Measurements from ENCODE around the gene CPSF4.
"Not testable (repeated sequence)": the region's sequence is repeated elsewhere in the genome, so short reads cannot be mapped to it uniquely, and the experiment has no call there.

Gene CPSF4

GRCh38 chr7:99420986-99421385 is 17.8 kb upstream of the CPSF4 start:
- Histone ChIP-seq H3K27me3 (ENCODE audit: control insufficient read depth in 1 of 2, insufficient read depth in 2 of 2, low read length in 2 of 2) (no peaks in the 10 kb centered on the region), H3K4me1 (ENCODE audit: control insufficient read depth in 1 of 2, insufficient read depth in 2 of 2, low read length in 2 of 2) (no peaks in the 10 kb centered on the region), H3K27ac (ENCODE audit: low read depth, low read length) (no peak overlapping the region), H3K9me3 (ENCODE audit: control insufficient read depth in 1 of 2, low read length in 2 of 2) (no peaks in the 10 kb centered on the region), H3K4me3 (ENCODE audit: low read depth in 1 of 2, low read length in 2 of 2) (no peak overlapping the region), H3K9ac (ENCODE audit: low read depth in 1 of 2, low read length in 2 of 2) (no peak overlapping the region), H3K36me3 (ENCODE audit: control insufficient read depth in 1 of 2, insufficient read depth in 2 of 2, low read length in 2 of 2) (peaks cover 50 to 84% of the 10 kb centered on the region in 2 donors)

- H3K27me3 ChIP-seq (ENCODE audit: control insufficient read depth in 1 of 2, insufficient read depth in 2 of 2, low read length in 2 of 2), result no peaks in the 10 kb centered on the region
- no peak overlapping the region for H3K27ac ChIP-seq (ENCODE audit: low read depth, low read length)
- no peaks in the 10 kb centered on the region for H3K4me1 ChIP-seq (ENCODE audit: control insufficient read depth in 1 of 2, insufficient read depth in 2 of 2, low read length in 2 of 2)
- H3K36me3 ChIP-seq (ENCODE audit: control insufficient read depth in 1 of 2, insufficient read depth in 2 of 2, low read length in 2 of 2), result peaks cover 45 to 74% of the 10 kb centered on the region in 2 donors
- H3K4me3 ChIP-seq (ENCODE audit: low read depth in 1 of 2, low read length in 2 of 2), result no peak overlapping the region
- H3K9me3 ChIP-seq (ENCODE audit: control insufficient read depth in 1 of 2, low read length in 2 of 2), result no peaks in the 10 kb centered on the region
- H3K9ac ChIP-seq (ENCODE audit: low read depth in 1 of 2, low read length in 2 of 2), result no peak overlapping the region
Observed at GRCh38 chr7:99422186-99422585, 16.6 kb upstream of the CPSF4 start.

- H3K27ac ChIP-seq (ENCODE audit: low read depth, low read length), result no peak overlapping the region
- no peaks in the 10 kb centered on the region for H3K27me3 ChIP-seq (ENCODE audit: control insufficient read depth in 1 of 2, insufficient read depth in 2 of 2, low read length in 2 of 2)
- peaks cover 41 to 69% of the 10 kb centered on the region in 2 donors for H3K36me3 ChIP-seq (ENCODE audit: control insufficient read depth in 1 of 2, insufficient read depth in 2 of 2, low read length in 2 of 2)
- H3K9ac ChIP-seq (ENCODE audit: low read depth in 1 of 2, low read length in 2 of 2), result no peak overlapping the region
- H3K9me3 ChIP-seq (ENCODE audit: control insufficient read depth in 1 of 2, low read length in 2 of 2), result no peaks in the 10 kb centered on the region
- H3K4me3 ChIP-seq (ENCODE audit: low read depth in 1 of 2, low read length in 2 of 2), result no peak overlapping the region
- H3K4me1 ChIP-seq (ENCODE audit: control insufficient read depth in 1 of 2, insufficient read depth in 2 of 2, low read length in 2 of 2), result no peaks in the 10 kb centered on the region
Observed at GRCh38 chr7:99422625-99423024, 16.1 kb upstream of the CPSF4 start.

GRCh38 chr7:99424932-99425730 is 13.6 kb upstream of the CPSF4 start:
- no peaks in the 10 kb centered on the region for H3K9me3 ChIP-seq (ENCODE audit: control insufficient read depth in 1 of 2, low read length in 2 of 2)
- peaks cover 27 to 61% of the 10 kb centered on the region in 2 donors for H3K36me3 ChIP-seq (ENCODE audit: control insufficient read depth in 1 of 2, insufficient read depth in 2 of 2, low read length in 2 of 2)
- no peak overlapping the region for H3K27ac ChIP-seq (ENCODE audit: low read depth, low read length)
- H3K27me3 ChIP-seq (ENCODE audit: control insufficient read depth in 1 of 2, insufficient read depth in 2 of 2, low read length in 2 of 2), result no peaks in the 10 kb centered on the region
- no peak overlapping the region for H3K9ac ChIP-seq (ENCODE audit: low read depth in 1 of 2, low read length in 2 of 2)
- H3K4me1 ChIP-seq (ENCODE audit: control insufficient read depth in 1 of 2, insufficient read depth in 2 of 2, low read length in 2 of 2), result no peaks in the 10 kb centered on the region
- H3K4me3 ChIP-seq (ENCODE audit: low read depth in 1 of 2, low read length in 2 of 2), result no peak overlapping the region

- H3K9ac ChIP-seq (ENCODE audit: low read depth in 1 of 2, low read length in 2 of 2), result no peak overlapping the region
- H3K36me3 ChIP-seq (ENCODE audit: control insufficient read depth in 1 of 2, insufficient read depth in 2 of 2, low read length in 2 of 2), result peaks cover 19 to 60% of the 10 kb centered on the region in 2 donors
- no peaks in the 10 kb centered on the region for H3K27me3 ChIP-seq (ENCODE audit: control insufficient read depth in 1 of 2, insufficient read depth in 2 of 2, low read length in 2 of 2)
- H3K4me1 ChIP-seq (ENCODE audit: control insufficient read depth in 1 of 2, insufficient read depth in 2 of 2, low read length in 2 of 2), result no peaks in the 10 kb centered on the region
- no peak overlapping the region for H3K4me3 ChIP-seq (ENCODE audit: low read depth in 1 of 2, low read length in 2 of 2)
- no peak overlapping the region for H3K27ac ChIP-seq (ENCODE audit: low read depth, low read length)
- H3K9me3 ChIP-seq (ENCODE audit: control insufficient read depth in 1 of 2, low read length in 2 of 2), result no peaks in the 10 kb centered on the region
Observed at GRCh38 chr7:99428972-99429566, 9.7 kb upstream of the CPSF4 start.

- no peak overlapping the region for H3K9ac ChIP-seq (ENCODE audit: low read depth in 1 of 2, low read length in 2 of 2)
- no peaks in the 10 kb centered on the region for H3K9me3 ChIP-seq (ENCODE audit: control insufficient read depth in 1 of 2, low read length in 2 of 2)
- peaks cover 14 to 59% of the 10 kb centered on the region in 2 donors for H3K36me3 ChIP-seq (ENCODE audit: control insufficient read depth in 1 of 2, insufficient read depth in 2 of 2, low read length in 2 of 2)
- H3K27ac ChIP-seq (ENCODE audit: low read depth, low read length), result no peak overlapping the region
- no peak overlapping the region for H3K4me3 ChIP-seq (ENCODE audit: low read depth in 1 of 2, low read length in 2 of 2)
- H3K27me3 ChIP-seq (ENCODE audit: control insufficient read depth in 1 of 2, insufficient read depth in 2 of 2, low read length in 2 of 2), result no peaks in the 10 kb centered on the region
- no peaks in the 10 kb centered on the region for H3K4me1 ChIP-seq (ENCODE audit: control insufficient read depth in 1 of 2, insufficient read depth in 2 of 2, low read length in 2 of 2)
Observed at GRCh38 chr7:99429756-99430155, 9.0 kb upstream of the CPSF4 start.

GRCh38 chr7:99431756-99432540 is 6.8 kb upstream of the CPSF4 start:
- not testable (repeated sequence) for H3K4me3 ChIP-seq (ENCODE audit: low read depth in 1 of 2, low read length in 2 of 2); H3K4me1 ChIP-seq (ENCODE audit: control insufficient read depth in 1 of 2, insufficient read depth in 2 of 2, low read length in 2 of 2); H3K9ac ChIP-seq (ENCODE audit: low read depth in 1 of 2, low read length in 2 of 2); H3K27me3 ChIP-seq (ENCODE audit: control insufficient read depth in 1 of 2, insufficient read depth in 2 of 2, low read length in 2 of 2); H3K27ac ChIP-seq (ENCODE audit: low read depth, low read length); H3K9me3 ChIP-seq (ENCODE audit: control insufficient read depth in 1 of 2, low read length in 2 of 2)
- H3K36me3 ChIP-seq (ENCODE audit: control insufficient read depth in 1 of 2, insufficient read depth in 2 of 2, low read length in 2 of 2), result peaks cover 14 to 55% of the 10 kb centered on the region in 2 donors

- no peaks in the 10 kb centered on the region for H3K9me3 ChIP-seq (ENCODE audit: control insufficient read depth in 1 of 2, low read length in 2 of 2)
- peaks cover 14 to 55% of the 10 kb centered on the region in 2 donors for H3K36me3 ChIP-seq (ENCODE audit: control insufficient read depth in 1 of 2, insufficient read depth in 2 of 2, low read length in 2 of 2)
- no peak overlapping the region for H3K27ac ChIP-seq (ENCODE audit: low read depth, low read length)
- no peaks in the 10 kb centered on the region for H3K27me3 ChIP-seq (ENCODE audit: control insufficient read depth in 1 of 2, insufficient read depth in 2 of 2, low read length in 2 of 2)
- H3K4me3 ChIP-seq (ENCODE audit: low read depth in 1 of 2, low read length in 2 of 2), result no peak overlapping the region
- no peak overlapping the region for H3K9ac ChIP-seq (ENCODE audit: low read depth in 1 of 2, low read length in 2 of 2)
- peaks cover 0 to 7% of the 10 kb centered on the region in 2 donors for H3K4me1 ChIP-seq (ENCODE audit: control insufficient read depth in 1 of 2, insufficient read depth in 2 of 2, low read length in 2 of 2)
Observed at GRCh38 chr7:99433158-99433557, 5.6 kb upstream of the CPSF4 start.

- H3K4me1 ChIP-seq (ENCODE audit: control insufficient read depth in 1 of 2, insufficient read depth in 2 of 2, low read length in 2 of 2), result peaks cover 9 to 19% of the 10 kb centered on the region in 2 donors
- no peaks in the 10 kb centered on the region for H3K9me3 ChIP-seq (ENCODE audit: control insufficient read depth in 1 of 2, low read length in 2 of 2)
- H3K4me3 ChIP-seq (ENCODE audit: low read depth in 1 of 2, low read length in 2 of 2), result peak overlapping the region; percentile 76 to 95
- H3K27ac ChIP-seq (ENCODE audit: low read depth, low read length), result peak overlapping the region; percentile 47
- H3K9ac ChIP-seq (ENCODE audit: low read depth in 1 of 2, low read length in 2 of 2), result peak overlapping the region; percentile 69 to 87
- H3K36me3 ChIP-seq (ENCODE audit: control insufficient read depth in 1 of 2, insufficient read depth in 2 of 2, low read length in 2 of 2), result peaks cover 2 to 20% of the 10 kb centered on the region in 2 donors
- H3K27me3 ChIP-seq (ENCODE audit: control insufficient read depth in 1 of 2, insufficient read depth in 2 of 2, low read length in 2 of 2), result no peaks in the 10 kb centered on the region
Observed at GRCh38 chr7:99437946-99438572, 684 bp upstream of the CPSF4 start.

All from duodenal mucosa (tissue), 2 donors.